Globus pallidus (tissue), 1 donor: Measurements from ENCODE around the gene SLC25A22.
A peak's percentile ranks its signal among the peaks of the same experiment; 100 is the strongest.

ENCODE experiments used
- DNase-seq: peaks from one replicate; pipeline ENCODE4 v3.0.0-alpha.2; 2015; ENCODE audit warnings: low spot score

The SLC25A22 gene

GRCh38 chr11:788953-789940 lies 8.8 kb downstream of the SLC25A22 start:
- no peak for DNase-seq

GRCh38 chr11:788009-788640 lies 10.0 kb downstream of the SLC25A22 start:
- DNase-seq = no peak

GRCh38 chr11:787084-787675 lies 10.9 kb downstream of the SLC25A22 start:
- no peak for DNase-seq

DNA sequence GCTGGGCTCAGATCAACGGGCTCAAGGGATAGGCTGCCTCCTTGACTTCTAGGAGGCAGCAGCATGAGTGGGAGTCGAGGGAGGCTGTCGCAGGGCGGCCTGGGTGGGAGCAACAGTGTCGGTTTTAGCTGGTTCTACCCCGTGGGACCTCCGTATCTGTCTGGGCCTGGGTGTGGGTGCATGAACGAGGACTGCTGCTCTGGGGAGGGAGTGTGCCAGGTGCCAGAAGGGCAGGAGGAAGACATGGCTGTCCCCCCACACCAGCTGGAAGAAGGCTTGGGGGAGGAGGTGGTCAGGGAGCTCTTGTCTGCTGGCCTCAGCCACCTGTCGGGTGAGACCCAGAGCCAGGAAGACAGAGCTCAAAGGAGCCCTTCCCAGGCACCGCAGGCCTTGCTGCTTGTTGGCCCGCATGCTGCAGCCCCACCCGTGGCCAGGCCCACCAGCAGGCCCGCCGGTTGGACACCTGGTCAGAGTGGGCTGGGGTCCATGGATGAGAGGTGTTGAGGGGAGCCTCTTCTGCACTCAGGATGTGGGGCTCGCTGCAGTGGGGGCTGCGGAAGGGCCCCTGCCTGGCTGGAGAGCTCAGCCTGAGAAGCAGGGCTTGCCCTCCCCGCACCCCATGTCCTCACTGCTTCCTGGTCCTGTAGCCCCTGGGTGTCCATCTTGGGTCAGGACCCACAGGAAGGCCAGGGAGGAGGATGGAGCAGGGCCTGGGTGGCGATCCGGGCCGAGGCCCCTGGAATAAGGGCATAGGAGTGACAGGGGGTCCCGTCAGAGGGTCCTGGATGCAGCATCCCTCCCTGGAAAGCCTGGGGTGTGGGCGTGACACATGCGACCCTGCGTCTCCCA lies 11.6 kb downstream of the SLC25A22 start:
- no peak for DNase-seq

- DNase-seq = peak; percentile 73
Measured at GRCh38 chr11:783581-784015, 14.5 kb downstream of the SLC25A22 start.

GRCh38 chr11:782264-783174 lies 15.6 kb downstream of the SLC25A22 start:
- no peak for DNase-seq

DNA sequence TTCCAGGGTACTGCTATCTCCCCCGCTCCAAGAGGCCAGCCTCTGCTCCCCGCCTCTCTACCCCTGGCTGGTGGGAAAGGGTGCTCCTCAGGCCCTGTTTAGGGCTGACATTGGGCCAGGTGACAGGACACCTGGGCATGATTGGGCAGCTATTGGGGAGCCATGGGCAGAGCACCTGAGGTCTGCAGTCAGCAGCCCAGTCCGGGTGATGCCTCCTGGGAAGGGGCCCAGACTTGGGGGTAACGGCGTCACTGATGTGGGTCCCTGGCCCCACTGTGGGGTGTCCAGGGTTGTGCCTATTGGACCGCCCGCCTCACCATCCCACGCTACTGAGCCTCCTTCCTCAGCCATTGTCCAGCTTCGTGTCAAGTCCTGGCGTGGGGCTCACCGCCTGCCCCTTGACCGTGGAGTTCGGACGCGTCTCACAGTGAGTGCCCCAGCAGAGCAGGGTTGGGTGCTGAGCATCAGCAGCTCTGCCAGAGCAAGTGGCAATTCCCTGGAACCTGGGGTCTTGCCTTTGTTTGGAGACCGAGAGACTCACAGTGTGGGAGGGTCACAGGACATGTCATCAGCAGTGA lies 18.0 kb downstream of the SLC25A22 start:
- DNase-seq = no peak

DNA sequence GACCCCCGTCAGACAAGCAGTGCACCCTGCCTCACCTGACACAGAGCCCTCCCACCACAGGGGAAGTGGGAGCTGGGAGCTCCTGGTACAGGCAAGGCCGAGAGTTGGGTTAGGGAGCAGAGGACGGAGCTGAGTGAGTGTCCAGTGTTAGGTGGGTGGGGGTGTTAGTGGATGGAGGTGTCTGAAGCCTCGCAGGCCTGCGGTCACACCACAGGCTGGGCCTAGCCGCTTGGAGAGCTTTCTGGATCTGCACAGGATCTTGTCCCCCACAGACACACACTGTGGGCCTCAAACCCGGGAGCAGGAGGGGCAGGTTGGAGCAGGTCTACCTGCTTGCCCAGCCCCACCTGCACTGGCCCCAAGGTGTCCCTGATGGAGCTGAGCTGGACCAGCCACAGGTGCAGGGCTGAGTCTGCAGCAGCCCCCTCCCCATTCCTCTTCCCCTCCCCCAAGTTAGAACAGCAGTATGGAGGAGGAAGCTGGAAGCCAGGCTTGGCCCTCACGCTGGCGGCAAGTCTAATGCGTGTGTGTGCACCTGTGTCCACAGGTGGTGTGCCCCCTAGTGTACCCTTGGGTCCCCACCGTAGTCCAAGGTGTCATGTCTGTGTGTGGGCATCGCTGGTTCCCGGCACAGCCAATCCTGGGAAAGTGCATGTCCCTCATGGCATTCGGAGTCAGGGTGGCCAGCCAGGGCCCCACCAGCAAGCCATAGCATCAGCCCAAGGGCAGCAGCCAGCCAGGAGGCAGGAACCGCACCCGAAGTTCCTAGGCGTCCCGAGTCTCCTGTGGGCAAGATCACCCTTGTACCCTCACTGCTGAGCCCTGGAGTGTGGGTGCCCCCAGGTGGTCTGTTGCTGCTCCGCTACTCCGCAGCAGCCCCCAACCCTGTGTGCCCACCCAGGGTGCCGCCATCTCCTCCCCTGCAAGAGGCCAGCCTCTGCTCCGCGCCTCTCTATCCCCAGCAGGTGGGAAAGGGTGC lies 18.8 kb downstream of the SLC25A22 start:
- DNase-seq = no peak

DNA sequence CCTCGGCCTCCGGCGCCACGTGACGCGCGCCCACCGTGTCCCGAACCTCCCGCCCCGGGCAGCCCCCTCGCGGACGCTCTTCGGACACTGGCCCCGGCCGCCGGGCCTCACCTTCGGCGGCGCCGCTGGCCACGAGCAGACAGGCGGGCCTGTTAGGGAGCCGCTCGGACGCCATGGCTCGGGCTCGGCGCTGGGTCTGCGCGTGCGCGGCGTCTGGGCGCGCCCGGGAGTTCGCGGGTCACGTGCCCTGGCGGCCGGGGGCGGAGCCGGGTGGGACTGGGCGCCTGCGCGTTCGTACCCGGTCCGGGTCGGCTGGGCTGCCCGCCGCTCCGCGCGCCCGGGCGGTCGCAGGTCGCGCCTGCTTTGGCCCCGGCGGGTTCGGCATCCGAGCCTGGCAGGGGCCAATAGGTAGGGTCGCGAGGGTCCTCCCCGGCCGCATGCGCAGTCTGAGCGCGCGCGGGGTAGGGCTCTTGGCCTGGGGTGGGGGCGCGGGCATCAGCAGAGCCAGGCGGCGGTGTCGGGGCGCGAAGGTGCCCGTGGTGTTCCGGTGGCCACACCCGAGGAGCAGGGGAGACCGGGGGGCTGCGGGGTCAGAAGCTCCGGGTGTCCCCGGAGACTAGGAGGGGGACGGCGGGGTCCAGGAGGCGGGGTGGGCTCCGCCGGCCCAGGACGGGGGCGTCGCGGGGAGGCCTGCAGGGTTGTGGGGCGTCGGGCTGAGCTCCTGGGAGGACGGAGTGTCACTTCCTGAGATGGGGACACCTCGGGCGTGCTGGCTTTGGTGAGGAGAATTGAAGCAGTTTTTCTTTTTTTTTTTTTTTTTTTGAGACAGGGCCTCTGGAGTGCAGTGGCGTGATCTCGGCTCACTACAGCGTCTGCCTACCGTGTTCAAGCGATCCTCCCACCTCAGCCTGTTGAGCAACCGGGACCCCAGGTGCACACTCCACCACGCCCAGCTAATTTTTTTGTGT lies 20.5 kb downstream of the SLC25A22 start, which contains the start of gene GATD1:
Gene GATD1, minus strand, starts transcription at position 200 of the 968 bp plus-strand sequence. Its CDS starts 25 bp downstream, at position 175.
- DNase-seq = peak; percentile 82

DNA sequence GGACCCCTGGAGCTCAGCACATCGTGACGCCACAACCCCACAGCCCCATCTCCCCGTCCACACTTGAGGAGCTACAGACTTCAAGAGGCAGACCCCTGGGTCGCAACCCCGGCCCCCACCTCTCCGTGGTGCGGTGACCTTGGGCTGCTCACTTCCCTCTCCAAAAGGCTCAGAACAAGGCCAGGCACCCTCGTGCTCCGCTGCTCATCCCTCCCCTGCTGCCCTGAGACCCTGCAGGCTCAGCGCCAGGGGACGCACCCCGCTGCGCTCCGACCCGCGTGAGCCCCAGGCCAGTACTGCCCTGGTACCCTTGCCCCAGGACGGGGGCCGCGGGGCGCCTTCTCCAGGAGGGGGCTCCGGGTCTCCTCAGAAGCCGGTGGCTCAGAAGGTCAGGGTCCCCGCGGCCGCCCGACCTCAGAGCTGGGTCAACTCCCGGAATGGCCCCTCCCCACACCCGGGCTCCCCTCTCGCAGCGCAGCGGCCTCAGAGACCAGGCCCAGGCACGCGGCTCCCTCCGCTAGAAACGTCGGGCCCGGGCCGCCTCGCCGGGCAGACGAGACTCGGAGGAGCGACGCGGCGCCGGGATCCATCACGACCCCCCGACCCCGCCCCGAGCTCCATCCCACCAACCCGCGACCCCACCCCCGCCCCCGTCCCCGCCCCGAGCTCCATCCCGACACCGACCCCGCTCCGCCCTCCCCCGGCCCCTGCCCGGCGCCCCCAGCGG lies 21.4 kb downstream of the SLC25A22 start:
- no peak for DNase-seq

- no peak for DNase-seq
Measured at GRCh38 chr11:776263-776560, 21.9 kb downstream of the SLC25A22 start.

DNA sequence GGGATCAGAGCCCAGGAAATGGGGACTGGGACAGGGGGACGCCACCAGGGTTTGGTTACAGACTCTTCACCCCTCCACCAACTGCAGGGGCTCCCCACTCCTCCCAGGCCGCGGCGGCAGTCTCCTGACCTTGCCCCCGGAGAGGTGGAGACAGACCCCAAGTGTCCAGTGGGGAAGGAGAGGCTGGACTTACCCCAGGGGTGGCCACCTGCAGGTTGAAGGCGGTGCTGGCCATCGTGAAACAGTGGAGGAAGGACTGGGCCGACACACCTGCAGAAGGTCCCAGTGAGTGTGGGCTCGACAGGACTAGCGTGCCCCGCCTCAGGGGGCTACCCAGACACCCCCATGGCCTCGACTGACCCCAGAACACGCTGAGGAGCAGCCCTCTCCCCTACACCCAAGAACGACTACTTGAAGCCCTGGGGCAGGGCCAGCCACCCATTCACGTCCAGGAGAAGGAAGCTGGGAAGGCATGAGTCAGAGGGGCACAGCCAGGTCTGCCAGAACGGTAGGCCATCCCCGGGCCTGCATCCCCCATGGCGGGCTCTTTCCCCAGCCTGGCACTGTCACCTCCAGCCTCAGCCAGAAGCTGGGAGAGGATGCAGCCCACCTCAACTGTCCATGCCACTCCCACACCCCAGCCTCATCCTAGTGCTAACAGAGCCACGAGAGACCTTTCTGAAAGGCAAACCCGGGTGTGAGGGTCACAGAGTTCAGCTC lies 23.0 kb downstream of the SLC25A22 start:
- DNase-seq = no peak

DNA sequence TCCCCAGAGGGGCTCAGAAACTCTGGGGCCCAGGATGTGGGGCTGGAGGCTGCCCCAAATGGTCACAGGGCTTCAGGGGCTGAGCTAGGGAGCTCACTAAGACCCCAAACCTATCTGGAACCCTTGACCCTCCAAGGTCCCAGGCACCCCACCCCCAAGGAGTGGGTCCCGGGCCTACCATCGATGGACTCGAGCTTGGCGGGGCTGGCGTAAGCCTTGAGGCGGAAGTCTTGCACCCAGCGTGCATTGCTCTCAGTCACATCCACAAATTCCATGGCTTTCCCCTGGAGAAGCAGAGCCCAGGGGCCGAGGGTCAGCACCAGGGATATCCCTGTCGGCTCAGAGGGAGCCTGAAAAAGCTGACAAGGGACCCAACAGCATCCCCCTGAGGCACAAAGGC lies 24.3 kb downstream of the SLC25A22 start:
- no peak for DNase-seq

DNA sequence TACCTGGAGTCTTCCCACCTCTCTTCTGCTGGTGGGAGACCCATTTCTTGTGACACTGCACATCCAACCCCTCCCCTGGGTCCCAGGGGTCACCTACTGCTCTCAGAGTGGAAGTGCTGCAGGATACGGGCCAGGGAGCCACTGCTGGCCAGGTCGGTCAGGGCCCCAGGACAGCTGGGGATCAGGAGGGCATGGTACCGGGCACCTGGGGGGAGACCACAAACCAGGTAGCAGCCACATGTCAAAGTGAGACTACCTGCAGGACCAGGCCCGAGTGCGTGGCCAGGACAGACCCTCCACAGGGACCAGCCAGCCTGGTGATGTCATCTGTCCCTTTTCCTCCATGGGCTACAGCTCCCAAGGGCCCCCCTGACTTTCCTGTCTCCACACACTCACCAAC lies 24.7 kb downstream of the SLC25A22 start:
- DNase-seq = no peak

DNA sequence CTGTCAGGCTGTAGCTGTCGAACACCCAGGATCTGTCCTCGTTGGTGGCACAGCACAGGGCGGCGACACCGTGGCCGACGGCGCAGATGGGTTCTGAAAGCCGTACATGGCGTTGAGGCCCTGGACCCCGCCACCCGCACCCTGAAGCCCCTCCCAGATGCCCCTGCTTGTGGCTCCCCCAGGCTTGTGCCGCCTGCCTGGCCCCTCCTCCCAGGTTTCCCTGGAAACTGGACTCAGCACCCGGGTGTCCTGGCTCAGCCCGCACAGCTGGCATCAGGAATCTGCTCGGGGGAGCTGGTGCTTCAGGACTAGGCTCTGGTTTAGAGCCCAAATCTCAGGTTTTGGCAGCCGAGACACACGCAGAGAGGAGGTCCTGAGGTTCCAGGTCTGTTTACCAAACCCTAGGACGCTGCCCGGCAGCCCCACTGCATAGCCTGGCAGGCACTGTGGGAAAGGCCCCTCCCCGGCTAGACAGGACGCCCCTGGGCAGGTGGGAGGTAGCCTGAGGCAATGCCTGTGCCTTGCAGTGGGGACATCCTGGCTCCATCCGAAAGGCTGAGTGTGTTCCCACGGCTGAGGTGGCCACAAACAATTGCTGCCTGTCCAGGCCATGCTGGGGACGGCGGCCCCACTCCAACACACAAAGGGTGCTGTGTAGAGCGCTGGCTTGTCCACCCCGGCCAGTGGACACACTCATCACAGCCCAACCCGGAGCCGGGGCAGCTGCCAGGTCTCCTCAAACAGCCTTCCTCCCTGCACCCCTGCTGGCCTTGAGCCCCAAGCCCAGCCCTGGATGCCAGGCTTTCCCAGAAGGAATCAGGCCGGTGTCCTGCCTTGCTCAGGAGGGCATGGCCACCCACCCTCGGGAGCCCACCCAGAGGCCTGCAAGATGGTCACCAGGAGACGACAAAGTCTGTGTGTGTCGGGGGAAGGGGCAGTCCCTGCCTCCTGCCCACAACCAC lies 25.4 kb downstream of the SLC25A22 start:
- DNase-seq = peak; percentile 97
